HL-60 (cell line): ENCODE results near the gene COQ8B.
"Not testable (repeated sequence)": the region's sequence is repeated elsewhere in the genome, so short reads cannot be mapped to it uniquely, and the experiment has no call there.

Source experiments
- CTCF ChIP-seq: IDR thresholded peaks from one replicate; pipeline ENCODE4 v1.5.1; 2011; ENCODE audit warnings: low read length, control low read depth, inconsistent platforms; ENCODE audit not compliant: insufficient read depth
- POLR2AphosphoS5 ChIP-seq: IDR thresholded peaks from 2 replicates; pipeline ENCODE4 v1.6.1; 2012; ENCODE audit warnings: low read depth
- SPI1 ChIP-seq: IDR thresholded peaks from 2 replicates; pipeline ENCODE4 v1.6.1; 2012; ENCODE audit warnings: low read depth, mild to moderate bottlenecking, borderline replicate concordance

- TF ChIP-seq CTCF, SPI1, POLR2AphosphoS5: not testable (repeated sequence)
Measured at GRCh38 chr19:40730065-40730464, 13.4 kb upstream of the COQ8B start.
